Adipocyte (in vitro differentiated cells): ENCODE measurements around the gene LSM7.

Experiments
- DNase-seq: peaks from one replicate; pipeline ENCODE4 v3.0.0-alpha.2; 2015; ENCODE audit warnings: low read depth
- H3K27me3 ChIP-seq: replicated peaks from 2 replicates; pipeline ENCODE4 v1.7.0; 2013; ENCODE audit warnings: mild to moderate bottlenecking, low read length, moderate library complexity; ENCODE audit not compliant: control insufficient read depth, insufficient read depth
- H3K36me3 ChIP-seq: 2 replicates; pipeline ENCODE4 v1.7.0; 2013; ENCODE audit warnings: low read length, mild to moderate bottlenecking, moderate library complexity; ENCODE audit not compliant: control insufficient read depth, insufficient read depth, severe bottlenecking
- H3K4me1 ChIP-seq: 2 replicates; pipeline ENCODE4 v1.7.0; 2013; ENCODE audit warnings: mild to moderate bottlenecking, low read length, moderate library complexity; ENCODE audit not compliant: control insufficient read depth, insufficient read depth
- H3K4me3 ChIP-seq: 2 replicates; pipeline ENCODE4 v1.7.0; 2013; ENCODE audit warnings: mild to moderate bottlenecking, low read length, moderate library complexity
- H3K9ac ChIP-seq: 2 replicates; pipeline ENCODE4 v1.7.0; 2013; ENCODE audit warnings: mild to moderate bottlenecking, low read length, moderate library complexity
- H3K9me3 ChIP-seq: 2 replicates; pipeline ENCODE4 v1.7.0; 2013; ENCODE audit warnings: mild to moderate bottlenecking, low read length, moderate library complexity; ENCODE audit not compliant: control insufficient read depth

Gene LSM7

GRCh38 chr19:2325281-2326046 lies 2.9 kb downstream of the LSM7 start:
- H3K4me3 ChIP-seq = no peak overlapping the region
- H3K9ac ChIP-seq = no peak overlapping the region
- peaks cover 5% of the 10 kb centered on the region for H3K36me3 ChIP-seq
- peaks cover 19% of the 10 kb centered on the region for H3K4me1 ChIP-seq
- no peak for DNase-seq
- H3K27me3 ChIP-seq = no peaks in the 10 kb centered on the region
- no peaks in the 10 kb centered on the region for H3K9me3 ChIP-seq

DNA sequence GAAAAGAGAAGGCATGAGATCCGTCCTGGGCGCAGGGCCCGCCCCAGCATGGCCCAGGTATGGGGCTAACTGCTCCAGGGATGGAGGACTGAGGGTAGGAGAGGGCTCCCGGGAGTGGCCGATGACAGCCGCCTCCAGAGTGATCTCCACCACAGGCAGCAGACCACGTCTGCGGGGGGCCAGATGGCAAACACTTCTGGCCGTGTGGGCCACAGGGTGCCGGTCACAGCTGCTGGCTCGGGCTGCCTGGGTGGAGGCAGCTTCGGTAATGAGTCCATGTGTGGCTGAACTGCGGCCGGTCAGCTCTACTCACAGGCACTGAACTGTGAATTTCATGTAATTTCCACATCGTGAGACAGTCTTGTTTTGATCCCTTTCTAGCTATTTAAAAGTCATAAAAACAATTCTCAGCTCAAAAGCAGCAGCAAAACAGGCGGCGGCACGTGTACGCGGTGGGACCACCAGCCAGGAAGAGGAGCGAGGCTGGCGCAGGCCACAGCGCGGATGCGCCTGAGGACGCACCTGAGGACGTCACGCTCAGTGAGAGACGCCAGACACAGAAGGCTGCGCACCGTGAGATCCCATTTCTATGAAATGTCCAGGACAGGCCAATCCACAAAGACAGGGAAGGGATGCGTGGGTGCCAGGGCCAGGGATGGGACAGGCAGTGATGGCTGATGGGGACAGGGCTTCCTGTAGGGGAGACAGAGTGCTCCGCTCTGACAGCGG lies 4.0 kb downstream of the LSM7 start:
- Histone ChIP-seq H3K4me1 (peaks cover 11% of the 10 kb centered on the region), H3K9ac (no peak overlapping the region), H3K4me3 (no peak overlapping the region), H3K9me3 (no peaks in the 10 kb centered on the region), H3K27me3 (no peaks in the 10 kb centered on the region), H3K36me3 (peaks cover 5% of the 10 kb centered on the region)
- DNase-seq = no peak

DNA sequence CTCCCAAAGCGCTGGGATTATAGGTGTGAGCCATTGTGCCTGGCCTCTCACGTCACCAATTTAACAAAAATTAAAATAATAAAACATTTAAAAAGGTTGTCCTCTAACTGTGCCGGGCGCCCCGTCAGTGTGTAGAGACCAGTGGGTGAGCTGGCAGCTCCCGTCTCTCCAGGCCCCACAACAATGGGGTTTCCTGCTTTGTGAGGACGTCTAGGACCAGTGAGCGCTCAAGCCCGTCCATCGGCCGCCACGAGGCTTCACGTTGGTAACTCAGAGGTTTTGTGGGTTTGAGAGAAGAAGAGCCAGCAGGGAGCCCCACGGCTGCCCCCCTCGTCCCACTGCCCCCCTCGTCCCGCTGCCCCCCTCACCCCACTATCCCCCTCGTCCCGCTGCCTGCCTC lies 4.7 kb downstream of the LSM7 start:
- no peak for DNase-seq
- Histone ChIP-seq H3K4me3 (no peak overlapping the region), H3K36me3 (peaks cover 5% of the 10 kb centered on the region)

DNA sequence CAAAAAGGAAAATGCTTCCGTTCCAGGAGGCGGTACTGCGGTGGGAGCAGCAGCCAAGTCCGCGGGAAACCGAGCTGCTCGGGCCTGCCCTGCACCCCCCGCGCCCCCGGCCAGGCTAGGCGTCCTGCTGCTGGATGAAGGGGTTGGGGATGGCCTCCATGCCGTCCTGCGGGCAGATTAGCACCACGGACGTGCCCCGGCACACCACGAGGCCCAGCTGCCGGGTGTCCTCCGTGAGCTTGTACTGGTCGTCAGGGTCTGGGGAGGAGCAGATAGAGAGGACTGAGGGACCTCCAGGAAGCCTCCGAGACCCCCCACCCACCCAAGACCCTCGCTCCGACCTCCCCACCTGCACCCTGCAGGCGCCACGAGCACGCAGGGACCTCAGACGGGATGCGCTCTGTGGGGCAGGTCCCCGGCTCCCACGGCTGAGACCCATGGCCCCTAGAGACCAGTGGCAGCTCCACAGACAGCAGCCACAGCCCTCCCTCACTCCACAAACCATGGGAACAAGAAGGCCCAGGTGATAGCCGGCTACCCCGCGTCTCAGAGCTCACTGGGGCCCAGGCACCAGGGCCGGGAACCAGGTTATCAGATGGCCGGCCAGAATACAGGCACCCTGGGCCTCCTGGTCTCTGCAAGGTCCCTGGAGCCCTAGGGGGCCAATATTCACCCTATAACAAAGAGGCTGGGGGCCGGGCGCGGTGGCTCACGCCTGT lies 6.7 kb downstream of the LSM7 start:
- H3K27me3 ChIP-seq = no peaks in the 10 kb centered on the region
- no peak overlapping the region for H3K9ac ChIP-seq
- no peak overlapping the region for H3K4me3 ChIP-seq
- DNase-seq = no peak
- H3K36me3 ChIP-seq = peaks cover 5% of the 10 kb centered on the region
- no peaks in the 10 kb centered on the region for H3K4me1 ChIP-seq
- H3K9me3 ChIP-seq = no peaks in the 10 kb centered on the region

More for the DNA sequence above, 4.7 kb downstream of the LSM7 start:
- no peaks in the 10 kb centered on the region for H3K9me3 ChIP-seq
- no peak overlapping the region for H3K9ac ChIP-seq
- peaks cover 7% of the 10 kb centered on the region for H3K4me1 ChIP-seq
- no peaks in the 10 kb centered on the region for H3K27me3 ChIP-seq

- peaks cover 4% of the 10 kb centered on the region for H3K36me3 ChIP-seq
- no peak for DNase-seq
- H3K4me3 ChIP-seq = no peak overlapping the region
- H3K27me3 ChIP-seq = no peaks in the 10 kb centered on the region
- H3K4me1 ChIP-seq = no peaks in the 10 kb centered on the region
- H3K9ac ChIP-seq = no peak overlapping the region
- H3K9me3 ChIP-seq = no peaks in the 10 kb centered on the region
Measured at GRCh38 chr19:2320939-2321338, 7.4 kb downstream of the LSM7 start.

DNA sequence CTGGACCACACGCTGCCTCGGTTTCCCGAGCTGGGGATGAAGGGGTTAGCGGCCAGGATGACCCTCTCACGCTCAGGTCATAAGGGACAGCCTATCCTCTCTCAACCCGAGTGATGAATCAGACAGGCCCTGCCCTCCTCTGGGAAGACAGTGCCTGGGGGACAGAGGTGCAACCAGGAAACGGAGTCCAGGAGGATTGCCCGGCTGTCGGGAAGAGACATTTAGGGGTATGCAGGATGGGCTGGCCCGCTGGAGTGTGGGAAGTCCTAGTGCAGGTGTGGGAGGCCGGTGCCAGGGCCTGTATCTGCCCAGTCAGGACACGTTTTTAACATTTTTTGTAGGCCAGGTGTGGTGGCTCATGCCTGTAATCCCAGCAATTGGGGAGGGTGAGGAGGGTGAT lies 8.3 kb downstream of the LSM7 start:
- Histone ChIP-seq H3K27me3 (no peaks in the 10 kb centered on the region), H3K9me3 (peaks cover 3% of the 10 kb centered on the region), H3K4me3 (no peak overlapping the region), H3K36me3 (no peaks in the 10 kb centered on the region), H3K4me1 (no peaks in the 10 kb centered on the region), H3K9ac (no peak overlapping the region)
- no peak for DNase-seq

DNA sequence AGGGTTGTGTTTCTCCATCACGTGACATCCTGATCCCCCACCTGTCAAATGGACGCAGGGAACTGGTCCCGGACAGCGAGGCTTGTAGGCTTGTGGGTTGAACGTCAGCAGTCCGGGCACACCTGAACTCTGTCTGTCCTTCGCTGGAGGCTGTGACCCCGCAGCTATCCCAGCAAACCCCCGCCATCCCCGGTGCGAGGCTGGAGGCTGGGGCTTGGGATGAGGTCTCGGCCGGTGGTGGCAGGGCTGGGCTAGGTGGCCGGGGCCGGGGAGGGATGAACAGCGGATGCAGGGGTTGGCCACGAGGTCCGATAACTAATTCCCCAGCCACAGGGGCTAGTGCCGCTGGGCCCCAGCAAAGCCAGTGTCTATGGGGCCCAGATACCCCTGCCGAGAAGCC lies 8.8 kb downstream of the LSM7 start:
- no peaks in the 10 kb centered on the region for H3K27me3 ChIP-seq
- DNase-seq = no peak

GRCh38 chr19:2318923-2319322 lies 9.5 kb downstream of the LSM7 start:
- Histone ChIP-seq H3K4me3 (no peak overlapping the region), H3K36me3 (no peaks in the 10 kb centered on the region), H3K27me3 (no peaks in the 10 kb centered on the region), H3K9me3 (peaks cover 8% of the 10 kb centered on the region), H3K4me1 (no peaks in the 10 kb centered on the region), H3K9ac (no peak overlapping the region)
- no peak for DNase-seq

More for the DNA sequence above, 8.8 kb downstream of the LSM7 start:
- H3K4me3 ChIP-seq = no peak overlapping the region
- no peaks in the 10 kb centered on the region for H3K36me3 ChIP-seq
- H3K4me1 ChIP-seq = no peaks in the 10 kb centered on the region
- H3K9me3 ChIP-seq = peaks cover 8% of the 10 kb centered on the region
- H3K9ac ChIP-seq = no peak overlapping the region

DNA sequence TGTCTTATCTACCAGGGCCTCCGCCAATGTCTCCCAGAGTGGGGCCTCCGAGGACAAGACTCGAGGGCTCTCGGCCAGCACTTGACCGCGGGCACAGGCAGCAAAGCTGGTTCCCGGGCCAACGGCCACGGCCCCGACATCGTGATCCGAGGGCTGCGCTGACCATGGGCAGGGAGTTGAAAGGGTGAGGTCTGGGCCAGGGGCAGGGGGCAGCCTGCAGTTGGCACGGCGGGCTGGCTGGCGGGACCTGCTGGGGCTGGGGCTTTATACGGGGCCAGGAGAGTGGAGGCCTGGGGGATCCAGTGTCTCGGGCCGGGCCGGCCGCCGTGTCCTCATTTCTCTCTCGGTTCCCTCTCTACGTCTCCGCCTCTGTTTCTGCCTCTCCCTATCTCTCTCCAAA lies 10.6 kb downstream of the LSM7 start:
- DNase-seq = no peak
- H3K27me3 ChIP-seq = no peaks in the 10 kb centered on the region
- H3K4me3 ChIP-seq = no peak overlapping the region
- H3K4me1 ChIP-seq = no peaks in the 10 kb centered on the region
- H3K9ac ChIP-seq = no peak overlapping the region
- H3K9me3 ChIP-seq = peaks cover 8% of the 10 kb centered on the region
- no peaks in the 10 kb centered on the region for H3K36me3 ChIP-seq

DNA sequence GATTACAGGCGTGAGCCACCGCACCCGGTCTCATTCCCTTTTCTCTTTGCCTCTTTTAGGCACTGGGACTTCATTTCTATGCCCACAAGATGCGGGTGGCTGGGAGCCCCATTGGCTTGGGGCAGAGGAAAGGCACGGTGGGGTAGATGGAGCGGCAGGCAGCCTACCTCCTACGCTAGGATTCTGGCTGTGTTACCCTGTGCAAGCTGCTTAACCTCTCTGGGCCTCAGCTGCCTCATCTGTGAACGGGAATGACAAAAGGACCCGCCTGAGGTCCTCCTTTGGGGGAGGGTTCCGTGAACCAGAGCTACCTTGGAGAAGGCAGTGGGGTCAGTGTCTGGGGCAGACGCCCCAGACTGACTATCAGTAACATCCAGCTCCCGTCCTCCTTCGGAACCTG lies 11.1 kb downstream of the LSM7 start:
- Histone ChIP-seq H3K4me1 (no peaks in the 10 kb centered on the region), H3K4me3 (no peak overlapping the region), H3K36me3 (no peaks in the 10 kb centered on the region), H3K27me3 (peaks cover 4% of the 10 kb centered on the region), H3K9ac (no peak overlapping the region), H3K9me3 (peaks cover 8% of the 10 kb centered on the region)
- no peak for DNase-seq

DNA sequence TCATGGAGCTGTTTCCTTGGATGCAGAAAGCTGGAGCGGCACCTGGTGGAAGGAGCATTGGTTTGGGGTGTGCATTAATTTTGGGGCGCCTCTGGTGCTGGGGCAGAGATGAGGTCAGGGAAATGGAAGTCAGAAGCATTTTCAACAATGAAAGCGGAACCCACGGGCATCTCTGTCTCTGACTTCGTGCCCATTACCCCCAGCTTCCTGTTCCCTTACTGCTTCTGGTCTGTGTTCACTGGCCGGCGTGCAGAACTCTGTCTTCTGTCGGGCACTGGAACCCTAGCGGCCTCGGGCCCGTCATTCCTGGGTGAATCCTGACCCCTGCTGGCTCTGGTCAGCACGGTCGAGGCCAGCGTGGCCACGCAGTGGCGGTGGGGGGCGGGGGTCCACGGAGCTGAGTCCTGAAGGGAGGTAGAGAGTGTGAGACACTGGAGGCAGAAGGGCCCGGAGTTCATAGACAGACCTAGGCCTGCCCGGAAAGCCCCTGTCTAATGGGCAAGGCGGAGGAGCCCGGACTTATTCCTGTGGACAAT lies 12.5 kb downstream of the LSM7 start:
- peak; percentile 73 for DNase-seq
- no peak overlapping the region for H3K4me3 ChIP-seq
- H3K9me3 ChIP-seq = peaks cover 8% of the 10 kb centered on the region
- H3K36me3 ChIP-seq = no peaks in the 10 kb centered on the region
- no peak overlapping the region for H3K9ac ChIP-seq
- no peaks in the 10 kb centered on the region for H3K4me1 ChIP-seq
- peaks cover 5% of the 10 kb centered on the region for H3K27me3 ChIP-seq
